HEK293 (cell line): ENCODE results near the gene TAPBP.
A peak's percentile ranks its signal among the peaks of the same experiment; 100 is the strongest.

ENCODE experiments used
- GFI1B ChIP-seq: fragments of 450-650 bp; formaldehyde crosslinking; IDR thresholded peaks from 2 replicates; pipeline ENCODE4 v1.5.1; 2016; ENCODE audit warnings: missing biosample characterization, missing genetic modification characterization
- MEIS1 ChIP-seq: sonication (generic); formaldehyde crosslinking; IDR thresholded peaks from 2 replicates; pipeline ENCODE4 v1.8.1; 2022; ENCODE audit warnings: missing genetic modification reagents, mild to moderate bottlenecking, borderline replicate concordance
- MYNN ChIP-seq: fragments of 450-650 bp; formaldehyde crosslinking; IDR thresholded peaks from 2 replicates; pipeline ENCODE4 v1.5.1; 2016; ENCODE audit warnings: missing biosample characterization, missing genetic modification characterization, borderline replicate concordance
- MZF1 ChIP-seq: fragments of 450-650 bp; formaldehyde crosslinking; IDR thresholded peaks from 2 replicates; pipeline ENCODE4 v1.5.1; 2017; ENCODE audit warnings: missing biosample characterization, missing genetic modification characterization, borderline replicate concordance
- WT1 ChIP-seq: fragments of 450-650 bp; formaldehyde crosslinking; IDR thresholded peaks from 2 replicates; pipeline ENCODE4 v1.5.1; 2016; ENCODE audit warnings: missing biosample characterization, missing genetic modification characterization
- YY2 ChIP-seq: fragments of 450-650 bp; formaldehyde crosslinking; IDR thresholded peaks from 2 replicates; pipeline ENCODE4 v1.5.1; 2016; ENCODE audit warnings: missing biosample characterization, missing genetic modification characterization
- ZBTB17 ChIP-seq: fragments of 450-650 bp; formaldehyde crosslinking; IDR thresholded peaks from 2 replicates; pipeline ENCODE4 v1.5.1; 2016; ENCODE audit warnings: missing biosample characterization, missing genetic modification characterization
- ZBTB8A ChIP-seq: fragments of 450-650 bp; formaldehyde crosslinking; IDR thresholded peaks from 2 replicates; pipeline ENCODE4 v1.5.1; 2016; ENCODE audit warnings: missing biosample characterization, missing genetic modification characterization
- ZFHX2 ChIP-seq: fragments of 450-650 bp; formaldehyde crosslinking; conservative IDR thresholded peaks from 2 replicates; pipeline ENCODE4 v1.5.1; 2016; ENCODE audit warnings: missing biosample characterization, missing genetic modification characterization
- ZFP41 ChIP-seq: fragments of 450-650 bp; formaldehyde crosslinking; IDR thresholded peaks from 2 replicates; pipeline ENCODE4 v1.5.1; 2016; ENCODE audit warnings: missing biosample characterization, missing genetic modification characterization, borderline replicate concordance
- ZFP69B ChIP-seq: fragments of 450-650 bp; formaldehyde crosslinking; IDR thresholded peaks from 2 replicates; pipeline ENCODE4 v1.5.1; 2016; ENCODE audit warnings: missing biosample characterization, missing genetic modification characterization
- ZNF248 ChIP-seq: fragments of 450-650 bp; formaldehyde crosslinking; IDR thresholded peaks from 2 replicates; pipeline ENCODE4 v1.5.1; 2017; ENCODE audit warnings: missing biosample characterization, missing genetic modification characterization
- ZNF324 ChIP-seq: fragments of 450-650 bp; formaldehyde crosslinking; IDR thresholded peaks from 2 replicates; pipeline ENCODE4 v1.5.1; 2016; ENCODE audit warnings: missing biosample characterization, missing genetic modification characterization
- ZNF341 ChIP-seq: fragments of 450-650 bp; formaldehyde crosslinking; IDR thresholded peaks from 2 replicates; pipeline ENCODE4; 2016; ENCODE audit warnings: low read depth, missing biosample characterization, missing genetic modification characterization
- ZNF350 ChIP-seq: fragments of 450-650 bp; formaldehyde crosslinking; IDR thresholded peaks from 2 replicates; pipeline ENCODE4 v1.5.0; 2017; ENCODE audit warnings: missing biosample characterization, mild to moderate bottlenecking, missing genetic modification characterization
- ZNF48 ChIP-seq: fragments of 450-650 bp; formaldehyde crosslinking; IDR thresholded peaks from 2 replicates; pipeline ENCODE4 v1.5.1; 2016; ENCODE audit warnings: missing biosample characterization, missing genetic modification characterization
- ZNF510 ChIP-seq: fragments of 450-650 bp; formaldehyde crosslinking; IDR thresholded peaks from 2 replicates; pipeline ENCODE4 v1.5.1; 2018; ENCODE audit warnings: mild to moderate bottlenecking, missing genetic modification characterization, missing biosample characterization; ENCODE audit not compliant: insufficient replicate concordance
- ZNF521 ChIP-seq: fragments of 450-650 bp; formaldehyde crosslinking; IDR thresholded peaks from 2 replicates; pipeline ENCODE4 v1.5.1; 2017; ENCODE audit warnings: missing biosample characterization, mild to moderate bottlenecking, missing genetic modification characterization
- ZNF529 ChIP-seq: fragments of 450-650 bp; formaldehyde crosslinking; IDR thresholded peaks from 2 replicates; pipeline ENCODE4 v1.5.1; 2017; ENCODE audit warnings: missing genetic modification characterization, missing biosample characterization; ENCODE audit not compliant: insufficient replicate concordance
- ZNF549 ChIP-seq: fragments of 450-650 bp; IDR thresholded peaks from 2 replicates; pipeline ENCODE4 v1.5.1; 2018; ENCODE audit warnings: missing biosample characterization, missing genetic modification characterization, mild to moderate bottlenecking, inconsistent platforms, moderate library complexity
- ZNF561 ChIP-seq: fragments of 450-650 bp; IDR thresholded peaks from 2 replicates; pipeline ENCODE4 v1.5.1; 2018; ENCODE audit warnings: missing biosample characterization, missing genetic modification characterization, borderline replicate concordance
- ZNF626 ChIP-seq: fragments of 450-650 bp; sonication (Bioruptor Pico); formaldehyde crosslinking; IDR thresholded peaks from 2 replicates; pipeline ENCODE4 v1.5.1; 2018; ENCODE audit warnings: missing biosample characterization, missing genetic modification characterization, inconsistent platforms
- ZNF701 ChIP-seq: fragments of 450-650 bp; formaldehyde crosslinking; IDR thresholded peaks from 2 replicates; pipeline ENCODE4 v1.5.1; 2016; ENCODE audit warnings: missing biosample characterization, missing genetic modification characterization
- ZNF837 ChIP-seq: fragments of 450-650 bp; formaldehyde crosslinking; IDR thresholded peaks from 2 replicates; pipeline ENCODE4 v1.5.1; 2016; ENCODE audit warnings: missing biosample characterization, missing genetic modification characterization
- ZSCAN23 ChIP-seq: fragments of 450-650 bp; formaldehyde crosslinking; IDR thresholded peaks from 2 replicates; pipeline ENCODE4 v1.5.1; 2016; ENCODE audit warnings: missing biosample characterization, missing genetic modification characterization
- ZSCAN30 ChIP-seq: fragments of 450-650 bp; IDR thresholded peaks from 2 replicates; pipeline ENCODE4 v1.5.1; 2018; ENCODE audit warnings: missing biosample characterization, mild to moderate bottlenecking, missing genetic modification characterization, moderate library complexity
- TF ChIP-seq, protein P1 (sequence below): IDR thresholded peaks from 2 replicates; pipeline ENCODE4 v1.6.1; 2011; ENCODE audit warnings: mild to moderate bottlenecking, low read depth, low read length, borderline replicate concordance
- TF ChIP-seq, protein P2 (sequence below): fragments of 450-650 bp; formaldehyde crosslinking; IDR thresholded peaks from 2 replicates; pipeline ENCODE4 v1.5.0; 2017; ENCODE audit warnings: missing biosample characterization, missing genetic modification characterization, borderline replicate concordance
- TF ChIP-seq, protein P3 (sequence below): fragments of 450-650 bp; formaldehyde crosslinking; IDR thresholded peaks from 2 replicates; pipeline ENCODE4 v1.5.1; 2016; ENCODE audit warnings: missing biosample characterization, missing genetic modification characterization
- TF ChIP-seq, protein P4 (sequence below): fragments of 450-650 bp; formaldehyde crosslinking; IDR thresholded peaks from 2 replicates; pipeline ENCODE4 v1.5.1; 2016; ENCODE audit warnings: missing biosample characterization, missing genetic modification characterization

The TAPBP gene

DNA sequence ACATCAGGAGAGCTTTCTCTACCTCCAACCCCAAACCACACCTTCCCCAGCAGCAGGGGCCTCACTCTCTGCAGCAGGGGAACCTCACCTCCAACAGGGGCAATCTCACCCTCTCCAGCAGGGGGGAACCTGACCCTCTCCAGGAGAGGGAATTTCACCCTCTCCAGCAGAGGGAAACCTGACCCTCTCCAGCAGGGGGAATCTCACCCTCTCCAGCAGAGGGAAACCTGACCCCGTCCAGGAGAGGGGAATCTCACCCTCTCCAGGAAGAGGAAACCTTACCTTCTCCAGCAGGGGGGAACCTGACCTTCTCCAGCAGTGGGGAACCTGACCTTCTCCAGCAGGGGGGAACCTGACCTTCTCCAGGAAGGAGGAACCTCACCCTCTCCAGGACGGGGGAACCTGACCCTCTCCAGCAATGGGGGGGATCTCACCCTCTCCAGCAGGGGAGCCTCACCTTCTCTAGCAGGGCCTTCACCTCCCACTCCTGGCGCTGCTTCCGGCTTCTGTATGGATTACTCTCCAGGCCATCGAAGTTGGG lies 33.8 kb downstream of the TAPBP start (continued):
- TF ChIP-seq, protein P1, sequence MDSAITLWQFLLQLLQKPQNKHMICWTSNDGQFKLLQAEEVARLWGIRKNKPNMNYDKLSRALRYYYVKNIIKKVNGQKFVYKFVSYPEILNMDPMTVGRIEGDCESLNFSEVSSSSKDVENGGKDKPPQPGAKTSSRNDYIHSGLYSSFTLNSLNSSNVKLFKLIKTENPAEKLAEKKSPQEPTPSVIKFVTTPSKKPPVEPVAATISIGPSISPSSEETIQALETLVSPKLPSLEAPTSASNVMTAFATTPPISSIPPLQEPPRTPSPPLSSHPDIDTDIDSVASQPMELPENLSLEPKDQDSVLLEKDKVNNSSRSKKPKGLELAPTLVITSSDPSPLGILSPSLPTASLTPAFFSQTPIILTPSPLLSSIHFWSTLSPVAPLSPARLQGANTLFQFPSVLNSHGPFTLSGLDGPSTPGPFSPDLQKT, result no peak
- TF ChIP-seq, protein P2, sequence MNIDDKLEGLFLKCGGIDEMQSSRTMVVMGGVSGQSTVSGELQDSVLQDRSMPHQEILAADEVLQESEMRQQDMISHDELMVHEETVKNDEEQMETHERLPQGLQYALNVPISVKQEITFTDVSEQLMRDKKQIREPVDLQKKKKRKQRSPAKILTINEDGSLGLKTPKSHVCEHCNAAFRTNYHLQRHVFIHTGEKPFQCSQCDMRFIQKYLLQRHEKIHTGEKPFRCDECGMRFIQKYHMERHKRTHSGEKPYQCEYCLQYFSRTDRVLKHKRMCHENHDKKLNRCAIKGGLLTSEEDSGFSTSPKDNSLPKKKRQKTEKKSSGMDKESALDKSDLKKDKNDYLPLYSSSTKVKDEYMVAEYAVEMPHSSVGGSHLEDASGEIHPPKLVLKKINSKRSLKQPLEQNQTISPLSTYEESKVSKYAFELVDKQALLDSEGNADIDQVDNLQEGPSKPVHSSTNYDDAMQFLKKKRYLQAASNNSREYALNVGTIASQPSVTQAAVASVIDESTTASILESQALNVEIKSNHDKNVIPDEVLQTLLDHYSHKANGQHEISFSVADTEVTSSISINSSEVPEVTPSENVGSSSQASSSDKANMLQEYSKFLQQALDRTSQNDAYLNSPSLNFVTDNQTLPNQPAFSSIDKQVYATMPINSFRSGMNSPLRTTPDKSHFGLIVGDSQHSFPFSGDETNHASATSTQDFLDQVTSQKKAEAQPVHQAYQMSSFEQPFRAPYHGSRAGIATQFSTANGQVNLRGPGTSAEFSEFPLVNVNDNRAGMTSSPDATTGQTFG (tag by site-specific recombination), result no peak
- peak; percentile 80 for TF ChIP-seq MZF1
- TF ChIP-seq YY2 (tag by site-specific recombination), result no peak
- no peak for TF ChIP-seq ZNF837 (tag by site-specific recombination)
- TF ChIP-seq ZNF561 (tag by site-specific recombination), result 0 out of 2 replicates have a peak, but pooled peaks have one; percentile 63
- 0 out of 2 replicates have a peak, but pooled peaks have one; percentile 46 for TF ChIP-seq ZBTB17 (tag by site-specific recombination)
- TF ChIP-seq ZNF529, result no peak
- TF ChIP-seq ZFP69B (tag by site-specific recombination), result no peak
- TF ChIP-seq ZNF324, result no peak
- no peak for TF ChIP-seq ZNF248
- 0 out of 2 replicates have a peak, but pooled peaks have one; percentile 21 for TF ChIP-seq ZBTB8A (tag by site-specific recombination)
- TF ChIP-seq ZFP41 (tag by site-specific recombination), result no peak
- no peak for TF ChIP-seq GFI1B (tag by site-specific recombination)
- no peak for TF ChIP-seq ZNF521 (tag by site-specific recombination)
- TF ChIP-seq ZNF549 (tag by site-specific recombination), result no peak
- TF ChIP-seq, protein P3, sequence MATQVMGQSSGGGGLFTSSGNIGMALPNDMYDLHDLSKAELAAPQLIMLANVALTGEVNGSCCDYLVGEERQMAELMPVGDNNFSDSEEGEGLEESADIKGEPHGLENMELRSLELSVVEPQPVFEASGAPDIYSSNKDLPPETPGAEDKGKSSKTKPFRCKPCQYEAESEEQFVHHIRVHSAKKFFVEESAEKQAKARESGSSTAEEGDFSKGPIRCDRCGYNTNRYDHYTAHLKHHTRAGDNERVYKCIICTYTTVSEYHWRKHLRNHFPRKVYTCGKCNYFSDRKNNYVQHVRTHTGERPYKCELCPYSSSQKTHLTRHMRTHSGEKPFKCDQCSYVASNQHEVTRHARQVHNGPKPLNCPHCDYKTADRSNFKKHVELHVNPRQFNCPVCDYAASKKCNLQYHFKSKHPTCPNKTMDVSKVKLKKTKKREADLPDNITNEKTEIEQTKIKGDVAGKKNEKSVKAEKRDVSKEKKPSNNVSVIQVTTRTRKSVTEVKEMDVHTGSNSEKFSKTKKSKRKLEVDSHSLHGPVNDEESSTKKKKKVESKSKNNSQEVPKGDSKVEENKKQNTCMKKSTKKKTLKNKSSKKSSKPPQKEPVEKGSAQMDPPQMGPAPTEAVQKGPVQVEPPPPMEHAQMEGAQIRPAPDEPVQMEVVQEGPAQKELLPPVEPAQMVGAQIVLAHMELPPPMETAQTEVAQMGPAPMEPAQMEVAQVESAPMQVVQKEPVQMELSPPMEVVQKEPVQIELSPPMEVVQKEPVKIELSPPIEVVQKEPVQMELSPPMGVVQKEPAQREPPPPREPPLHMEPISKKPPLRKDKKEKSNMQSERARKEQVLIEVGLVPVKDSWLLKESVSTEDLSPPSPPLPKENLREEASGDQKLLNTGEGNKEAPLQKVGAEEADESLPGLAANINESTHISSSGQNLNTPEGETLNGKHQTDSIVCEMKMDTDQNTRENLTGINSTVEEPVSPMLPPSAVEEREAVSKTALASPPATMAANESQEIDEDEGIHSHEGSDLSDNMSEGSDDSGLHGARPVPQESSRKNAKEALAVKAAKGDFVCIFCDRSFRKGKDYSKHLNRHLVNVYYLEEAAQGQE (tag by site-specific recombination), result no peak
- 0 out of 2 replicates have a peak, but pooled peaks have one; percentile 61 for TF ChIP-seq ZSCAN30 (tag by site-specific recombination)
- TF ChIP-seq ZNF701 (tag by site-specific recombination), result no peak
- TF ChIP-seq ZNF341 (tag by site-specific recombination), result peak; percentile 14; the same call in 1 of the 2 replicates
- no peak for TF ChIP-seq ZNF626
- no peak for TF ChIP-seq ZNF350 (tag by site-specific recombination)
- TF ChIP-seq MEIS1 (CRISPR knock-in tag), result no peak
- TF ChIP-seq WT1 (tag by site-specific recombination), result 0 out of 2 replicates have a peak, but pooled peaks have one; percentile 24
- no peak for TF ChIP-seq ZNF510 (tag by site-specific recombination)
- TF ChIP-seq MYNN (tag by site-specific recombination), result no peak
- no peak for TF ChIP-seq ZSCAN23 (tag by site-specific recombination)
- TF ChIP-seq ZFHX2 (tag by site-specific recombination), result no peak
- no peak for TF ChIP-seq ZNF48 (tag by site-specific recombination)
- TF ChIP-seq, protein P4, sequence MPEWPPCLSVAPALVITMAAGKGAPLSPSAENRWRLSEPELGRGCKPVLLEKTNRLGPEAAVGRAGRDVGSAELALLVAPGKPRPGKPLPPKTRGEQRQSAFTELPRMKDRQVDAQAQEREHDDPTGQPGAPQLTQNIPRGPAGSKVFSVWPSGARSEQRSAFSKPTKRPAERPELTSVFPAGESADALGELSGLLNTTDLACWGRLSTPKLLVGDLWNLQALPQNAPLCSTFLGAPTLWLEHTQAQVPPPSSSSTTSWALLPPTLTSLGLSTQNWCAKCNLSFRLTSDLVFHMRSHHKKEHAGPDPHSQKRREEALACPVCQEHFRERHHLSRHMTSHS (tag by site-specific recombination), result no peak
